Measurements from ENCODE around the gene ANKS4B. TPM values are rescaled to one million over a fixed set of nuclear protein-coding genes. Genes with fewer than 3 reads are reported as not detected.

ANKS4B gene
- polyA plus RNA-seq, 3 donors, result not detected

- no peaks in the 10 kb centered on the region for H3K36me3 Mint-ChIP-seq
- H3K9me3 ChIP-seq (replicated peaks in 1 of 2; ENCODE audit: control insufficient read depth in 1 of 2, insufficient read depth in 1 of 2, low read length in 2 of 2), result no peaks in the 10 kb centered on the region
- H2AFZ ChIP-seq (ENCODE audit: insufficient read depth, low read depth, low read length, poor library complexity, severe bottlenecking), result no peak overlapping the region
- peaks cover 8 to 33% (median 23%) of the 10 kb centered on the region in 3 donors for H3K27me3 Mint-ChIP-seq (ENCODE audit: low read depth in 3 of 3)
- H3K27me3 ChIP-seq (ENCODE audit: control insufficient read depth in 2 of 2, insufficient read depth in 2 of 2, low read length in 2 of 2), result peaks cover 2 to 16% of the 10 kb centered on the region in 2 donors
- H3K4me3 Mint-ChIP-seq, result no peak overlapping the region
- WGBS (ENCODE audit: insufficient coverage), result 100% methylated on average over 2 of the region's 7 CpGs
- intact Hi-C loops (cut with micrococcal nuclease), result no loop called here
- no peak overlapping the region for H3K27ac Mint-ChIP-seq
- no peaks in the 10 kb centered on the region for H4K20me1 ChIP-seq (ENCODE audit: insufficient read depth, low read length)
- no peak overlapping the region for H3K4me2 ChIP-seq (replicated peaks; ENCODE audit: extremely low read depth, low read length, poor library complexity, severe bottlenecking)
- H3K4me1 Mint-ChIP-seq, result no peaks in the 10 kb centered on the region
- no peak for DNase-seq
- no peak overlapping the region for H3K9ac ChIP-seq (ENCODE audit: insufficient read depth, low read length, poor library complexity, severe bottlenecking)
- no peak overlapping the region for H3K4me3 ChIP-seq (replicated peaks in 1 of 3; ENCODE audit: low read depth in 2 of 3, low read length in 3 of 3)
- no peaks in the 10 kb centered on the region for H3K9me3 Mint-ChIP-seq
- TF ChIP-seq, protein P1, sequence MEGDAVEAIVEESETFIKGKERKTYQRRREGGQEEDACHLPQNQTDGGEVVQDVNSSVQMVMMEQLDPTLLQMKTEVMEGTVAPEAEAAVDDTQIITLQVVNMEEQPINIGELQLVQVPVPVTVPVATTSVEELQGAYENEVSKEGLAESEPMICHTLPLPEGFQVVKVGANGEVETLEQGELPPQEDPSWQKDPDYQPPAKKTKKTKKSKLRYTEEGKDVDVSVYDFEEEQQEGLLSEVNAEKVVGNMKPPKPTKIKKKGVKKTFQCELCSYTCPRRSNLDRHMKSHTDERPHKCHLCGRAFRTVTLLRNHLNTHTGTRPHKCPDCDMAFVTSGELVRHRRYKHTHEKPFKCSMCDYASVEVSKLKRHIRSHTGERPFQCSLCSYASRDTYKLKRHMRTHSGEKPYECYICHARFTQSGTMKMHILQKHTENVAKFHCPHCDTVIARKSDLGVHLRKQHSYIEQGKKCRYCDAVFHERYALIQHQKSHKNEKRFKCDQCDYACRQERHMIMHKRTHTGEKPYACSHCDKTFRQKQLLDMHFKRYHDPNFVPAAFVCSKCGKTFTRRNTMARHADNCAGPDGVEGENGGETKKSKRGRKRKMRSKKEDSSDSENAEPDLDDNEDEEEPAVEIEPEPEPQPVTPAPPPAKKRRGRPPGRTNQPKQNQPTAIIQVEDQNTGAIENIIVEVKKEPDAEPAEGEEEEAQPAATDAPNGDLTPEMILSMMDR (IDR thresholded peaks at IDR 0.05), result no peak
- no peaks in the 10 kb centered on the region for H3K4me1 ChIP-seq (ENCODE audit: control insufficient read depth in 1 of 2, insufficient read depth in 2 of 2, low read length in 2 of 2)
- no peaks in the 10 kb centered on the region for H3K36me3 ChIP-seq (replicated peaks in 1 of 2; ENCODE audit: control insufficient read depth in 1 of 2, insufficient read depth in 2 of 2, low read length in 2 of 2)
- H3K27ac ChIP-seq (ENCODE audit: low read depth in 1 of 2, low read length in 2 of 2), result no peak overlapping the region
- no peaks in the 10 kb centered on the region for H3K79me2 ChIP-seq (ENCODE audit: insufficient read depth, low read length)
Observed at GRCh38 chr16:21218153-21218552, 15.3 kb upstream of the ANKS4B start.

GRCh38 chr16:21219551-21219950 is 13.9 kb upstream of the ANKS4B start:
- Mint-ChIP-seq H3K4me3 (no peak overlapping the region), H3K36me3 (no peaks in the 10 kb centered on the region)

More at GRCh38 chr16:21219551-21219950, 13.9 kb upstream of the ANKS4B start:
- Histone ChIP-seq H3K79me2 (ENCODE audit: insufficient read depth, low read length) (no peaks in the 10 kb centered on the region), H3K9me3 (replicated peaks in 1 of 2; ENCODE audit: control insufficient read depth in 1 of 2, insufficient read depth in 1 of 2, low read length in 2 of 2) (no peaks in the 10 kb centered on the region), H2AFZ (ENCODE audit: insufficient read depth, low read depth, low read length, poor library complexity, severe bottlenecking) (no peak overlapping the region), H3K9ac (ENCODE audit: insufficient read depth, low read length, poor library complexity, severe bottlenecking) (no peak overlapping the region), H3K27me3 (ENCODE audit: control insufficient read depth in 2 of 2, insufficient read depth in 2 of 2, low read length in 2 of 2) (peaks cover 2 to 21% of the 10 kb centered on the region in 2 donors), H4K20me1 (ENCODE audit: insufficient read depth, low read length) (no peaks in the 10 kb centered on the region), H3K4me1 (ENCODE audit: control insufficient read depth in 1 of 2, insufficient read depth in 2 of 2, low read length in 2 of 2) (no peaks in the 10 kb centered on the region), H3K36me3 (replicated peaks in 1 of 2; ENCODE audit: control insufficient read depth in 1 of 2, insufficient read depth in 2 of 2, low read length in 2 of 2) (no peaks in the 10 kb centered on the region), H3K27ac (ENCODE audit: low read depth in 1 of 2, low read length in 2 of 2) (no peak overlapping the region), H3K4me3 (replicated peaks in 1 of 3; ENCODE audit: low read depth in 2 of 3, low read length in 3 of 3) (no peak overlapping the region), H3K4me2 (replicated peaks; ENCODE audit: extremely low read depth, low read length, poor library complexity, severe bottlenecking) (no peak overlapping the region)
- Mint-ChIP-seq H3K27ac (no peak overlapping the region), H3K4me1 (no peaks in the 10 kb centered on the region), H3K9me3 (no peaks in the 10 kb centered on the region), H3K27me3 (ENCODE audit: low read depth in 3 of 3) (peaks cover 13 to 31% (median 26%) of the 10 kb centered on the region in 3 donors)
- DNase-seq, result no peak
- TF ChIP-seq, protein P1 (IDR thresholded peaks at IDR 0.05), result no peak
- intact Hi-C loops (cut with micrococcal nuclease), result no loop called here
- no CpG with 5 or more reads among the region's 2 CpGs for WGBS (ENCODE audit: insufficient coverage)

All from CD14-positive monocyte (primary cell).